Activated naive CD8-positive, alpha-beta T cell treated with anti-CD3 and anti-CD28 coated beads, Interleukin-2, amount 50 U/mL, for 24 hours (primary cell): ENCODE measurements around the gene STX10.

Experiments
- ATAC-seq: fragments of 150-1000 bp; cut with Tn5 transposase; one replicate; pipeline ENCODE4 v1.10.0; 2021
- DNase-seq: peaks from one replicate; pipeline ENCODE4 v3.0.0; 2021
- H3K27ac Mint-ChIP-seq: one replicate; pipeline ENCODE4 v1.8.0; 2021; ENCODE audit warnings: mild to moderate bottlenecking, mixed read lengths
- H3K27me3 Mint-ChIP-seq: one replicate; pipeline ENCODE4 v1.8.0; 2021; ENCODE audit warnings: mixed read lengths
- H3K36me3 Mint-ChIP-seq: one replicate; pipeline ENCODE4 v1.8.0; 2021; ENCODE audit warnings: low read depth, mixed read lengths
- H3K4me1 Mint-ChIP-seq: one replicate; pipeline ENCODE4 v1.8.0; 2021; ENCODE audit warnings: mixed read lengths
- H3K4me3 Mint-ChIP-seq: one replicate; pipeline ENCODE4 v1.8.0; 2021; ENCODE audit warnings: mild to moderate bottlenecking, moderate library complexity, mixed read lengths
- H3K9me3 Mint-ChIP-seq: one replicate; pipeline ENCODE4 v1.8.0; 2021; ENCODE audit warnings: mixed read lengths

STX10 gene

GRCh38 chr19:13122275-13122878 is 27.8 kb downstream of the STX10 start:
- Mint-ChIP-seq H3K4me1 (peaks cover 58% of the 10 kb centered on the region), H3K9me3 (no peaks in the 10 kb centered on the region), H3K27ac (peak overlapping the region; percentile 81), H3K36me3 (peaks cover 29% of the 10 kb centered on the region), H3K27me3 (no peaks in the 10 kb centered on the region), H3K4me3 (peak overlapping the region; percentile 47)
- ATAC-seq (peak; percentile 25), DNase-seq (no peak)

GRCh38 chr19:13121551-13122274 is 28.5 kb downstream of the STX10 start:
- Mint-ChIP-seq H3K27ac (peak overlapping the region; percentile 81), H3K27me3 (no peaks in the 10 kb centered on the region)
- DNase-seq: peak; percentile 45

GRCh38 chr19:13120817-13121216 is 29.4 kb downstream of the STX10 start:
- Mint-ChIP-seq H3K9me3 (no peaks in the 10 kb centered on the region), H3K36me3 (peaks cover 27% of the 10 kb centered on the region), H3K4me1 (peaks cover 59% of the 10 kb centered on the region), H3K4me3 (peak overlapping the region; percentile 47), H3K27me3 (peaks cover 2% of the 10 kb centered on the region), H3K27ac (peak overlapping the region; percentile 81)
- DNase-seq: no peak
- ATAC-seq: no peak

More at GRCh38 chr19:13121551-13122274, 28.5 kb downstream of the STX10 start:
- Mint-ChIP-seq H3K36me3 (peaks cover 27% of the 10 kb centered on the region), H3K4me1 (peaks cover 59% of the 10 kb centered on the region), H3K4me3 (peak overlapping the region; percentile 47), H3K9me3 (no peaks in the 10 kb centered on the region)
- peak; percentile 6 for ATAC-seq

- Mint-ChIP-seq H3K27me3 (peaks cover 2% of the 10 kb centered on the region), H3K4me3 (peak overlapping the region; percentile 82), H3K27ac (peak overlapping the region; percentile 81), H3K36me3 (peaks cover 29% of the 10 kb centered on the region), H3K4me1 (peaks cover 66% of the 10 kb centered on the region), H3K9me3 (no peaks in the 10 kb centered on the region)
- DNase-seq (no peak), ATAC-seq (no peak)
These were observed 30.1 kb downstream of the STX10 start for GRCh38 chr19:13120031-13120430.

GRCh38 chr19:13119627-13120026 is 30.5 kb downstream of the STX10 start:
- H3K4me1 Mint-ChIP-seq: peaks cover 68% of the 10 kb centered on the region
- ATAC-seq (no peak), DNase-seq (no peak)

GRCh38 chr19:13118424-13119193 is 31.6 kb downstream of the STX10 start:
- peak overlapping the region; percentile 74 for H3K27ac Mint-ChIP-seq
- peaks cover 73% of the 10 kb centered on the region for H3K4me1 Mint-ChIP-seq
- H3K4me3 Mint-ChIP-seq: peak overlapping the region; percentile 82
- no peaks in the 10 kb centered on the region for H3K9me3 Mint-ChIP-seq
- DNase-seq (peak; percentile 64), ATAC-seq (no peak)
- H3K36me3 Mint-ChIP-seq: peaks cover 35% of the 10 kb centered on the region
- peaks cover 2% of the 10 kb centered on the region for H3K27me3 Mint-ChIP-seq

More at GRCh38 chr19:13119627-13120026, 30.5 kb downstream of the STX10 start:
- Mint-ChIP-seq H3K27me3 (peaks cover 2% of the 10 kb centered on the region), H3K9me3 (no peaks in the 10 kb centered on the region), H3K27ac (peak overlapping the region; percentile 74), H3K36me3 (peaks cover 30% of the 10 kb centered on the region), H3K4me3 (peak overlapping the region; percentile 82)

GRCh38 chr19:13117772-13118423 is 32.3 kb downstream of the STX10 start, which contains the start of gene NACC1:
Gene NACC1, plus strand, starts transcription at chr19:13118264. Its CDS starts 16,944 bp downstream, at chr19:13135208.
- Mint-ChIP-seq H3K4me1 (peaks cover 72% of the 10 kb centered on the region), H3K36me3 (peaks cover 39% of the 10 kb centered on the region), H3K27ac (peak within 1 kb of the TSS; percentile 97)

GRCh38 chr19:13117176-13117771 is 32.9 kb downstream of the STX10 start:
- Mint-ChIP-seq H3K4me1 (peaks cover 66% of the 10 kb centered on the region), H3K4me3 (peak overlapping the region; percentile 90), H3K36me3 (peaks cover 39% of the 10 kb centered on the region), H3K27me3 (peaks cover 2% of the 10 kb centered on the region), H3K27ac (peak overlapping the region; percentile 97), H3K9me3 (no peaks in the 10 kb centered on the region)
- DNase-seq (no peak), ATAC-seq (no peak)

More at GRCh38 chr19:13117772-13118423, 32.3 kb downstream of the STX10 start, which contains the start of gene NACC1:
- Mint-ChIP-seq H3K27me3 (peaks cover 2% of the 10 kb centered on the region), H3K4me3 (peak within 1 kb of the TSS; percentile 90), H3K9me3 (no peaks in the 10 kb centered on the region)
- peak; percentile 92 for DNase-seq
- peak; percentile 77 for ATAC-seq

- DNase-seq (peak; percentile 94), ATAC-seq (peak; percentile 39)
- H3K27ac Mint-ChIP-seq: peak within 1 kb of the TSS; percentile 97
- no peaks in the 10 kb centered on the region for H3K9me3 Mint-ChIP-seq
- H3K4me1 Mint-ChIP-seq: peaks cover 58% of the 10 kb centered on the region
- peaks cover 38% of the 10 kb centered on the region for H3K36me3 Mint-ChIP-seq
- H3K4me3 Mint-ChIP-seq: peak within 1 kb of the TSS; percentile 90
- H3K27me3 Mint-ChIP-seq: peaks cover 2% of the 10 kb centered on the region
These were observed 33.6 kb downstream of the STX10 start, which contains the start of gene TRMT1 for GRCh38 chr19:13116282-13117175. Gene TRMT1, minus strand, starts transcription at chr19:13116740. Its CDS starts 341 bp downstream, at chr19:13116399.

GRCh38 chr19:13115936-13116281 is 34.3 kb downstream of the STX10 start:
- Mint-ChIP-seq H3K4me1 (peaks cover 52% of the 10 kb centered on the region), H3K36me3 (peaks cover 35% of the 10 kb centered on the region), H3K4me3 (peak overlapping the region; percentile 90), H3K27me3 (peaks cover 2% of the 10 kb centered on the region), H3K27ac (peak overlapping the region; percentile 97), H3K9me3 (no peaks in the 10 kb centered on the region)
- DNase-seq (no peak), ATAC-seq (no peak)

- ATAC-seq: no peak
- no peak overlapping the region for H3K27ac Mint-ChIP-seq
- peaks cover 2% of the 10 kb centered on the region for H3K27me3 Mint-ChIP-seq
- H3K36me3 Mint-ChIP-seq: peaks cover 31% of the 10 kb centered on the region
- H3K4me1 Mint-ChIP-seq: peaks cover 30% of the 10 kb centered on the region
- no peaks in the 10 kb centered on the region for H3K9me3 Mint-ChIP-seq
- DNase-seq: no peak
- H3K4me3 Mint-ChIP-seq: no peak overlapping the region
These were observed 37.6 kb downstream of the STX10 start for GRCh38 chr19:13112555-13112954.

GRCh38 chr19:13110099-13110610 is 40.0 kb downstream of the STX10 start:
- Mint-ChIP-seq H3K4me3 (no peak overlapping the region), H3K27ac (no peak overlapping the region), H3K27me3 (no peaks in the 10 kb centered on the region), H3K4me1 (peaks cover 23% of the 10 kb centered on the region), H3K9me3 (no peaks in the 10 kb centered on the region), H3K36me3 (peaks cover 29% of the 10 kb centered on the region)
- DNase-seq (no peak), ATAC-seq (no peak)
